Upper lobe of left lung (tissue), 6 donors: ENCODE results near the gene AFF3. TPM values are rescaled to one million over a fixed set of nuclear protein-coding genes. Genes with fewer than 3 reads are reported as not detected.

ENCODE experiments used
- ATAC-seq, 2 donors: fragments of 200-7000 bp; cut with Tn5 transposase; one replicate each; pipeline ENCODE4 v1.9.1; 2022; ENCODE audit warnings: mild to moderate bottlenecking in 2 of 2, moderate library complexity in 2 of 2; ENCODE audit not compliant: low FRiP score in 2 of 2
- DNase-seq, 2 donors: peaks; one replicate each; pipeline ENCODE4 v3.0.0-alpha.2; 2019 to 2020
- H3K27ac ChIP-seq, 4 donors: fragments of 200-600 bp; sonication (generic); one replicate each; pipeline ENCODE4 v1.5.1; 2016 to 2019
- H3K27me3 ChIP-seq, 4 donors: fragments of 200-600 bp; sonication (generic); one replicate each; pipeline ENCODE4 v1.5.1; 2017 to 2019
- H3K36me3 ChIP-seq, 4 donors: fragments of 200-600 bp; sonication (generic); one replicate each; pipeline ENCODE4 v1.5.1; 2016 to 2019
- H3K4me1 ChIP-seq, 4 donors: fragments of 200-600 bp; sonication (generic); one replicate each; pipeline ENCODE4 v1.5.1; 2018 to 2019
- H3K4me3 ChIP-seq, 4 donors: fragments of 200-600 bp; sonication (generic); one replicate each; pipeline ENCODE4 v1.5.1; 2017 to 2019; ENCODE audit warnings: mild to moderate bottlenecking in 2 of 4, moderate library complexity in 1 of 4
- H3K9me3 ChIP-seq, 4 donors: fragments of 200-600 bp; sonication (generic); one replicate each; pipeline ENCODE4 v1.5.1; 2018 to 2019
- EP300 ChIP-seq, 4 donors: sonication (generic); formaldehyde crosslinking; IDR thresholded peaks; one replicate each; pipeline ENCODE4 v1.5.1; 2017; ENCODE audit warnings: antibody characterized with exemption in 4 of 4, control low read depth in 2 of 4
- POLR2A ChIP-seq, 4 donors: fragments of 450-650 bp; IDR thresholded peaks; one replicate each; pipeline ENCODE4 v1.5.1; 2016 to 2017; ENCODE audit warnings: antibody characterized with exemption in 4 of 4, mild to moderate bottlenecking in 2 of 4
- POLR2AphosphoS5 ChIP-seq, 2 donors: sonication (generic); formaldehyde crosslinking; IDR thresholded peaks; one replicate each; pipeline ENCODE4 v1.5.1; 2017; ENCODE audit warnings: antibody characterized with exemption in 2 of 2
- WGBS, 2 donors: methylation state at CpG; one replicate each; pipeline ENCODE4 v1.1.5; 2017 to 2018; 5-methylcytosine and 5-hydroxymethylcytosine counted together
- total RNA-seq, 6 donors: library from RNA; depleted of rRNA in 4 of 6; stranded (reverse); fragments of >200 nt in 4 of 6; gene quantifications; one replicate each; pipeline versions ENCODE4 v1.1.0 to v1.2.1, GENCODE V29; 2016 to 2021
- TF ChIP-seq, protein P1 (sequence below), 6 experiments: fragments of 450-650 bp in 4 of 6; fragments of 200-600 bp in 2 of 6; sonication (generic) in 2 of 6; IDR thresholded peaks; one replicate each; pipeline ENCODE4 v1.5.1; 2016 to 2019; ENCODE audit warnings: antibody characterized with exemption in 6 of 6
- donor health status: DM: no; HTN: no; CAD: no; lungs with moderate emphysema.
- donor health status: DM: no; HTN: yes; CAD: no; lungs with severe emphysema.

The AFF3 gene
- total RNA-seq, 6 donors from 2014 or later, result 21.0 to 195 (median 47.9) TPM

DNA sequence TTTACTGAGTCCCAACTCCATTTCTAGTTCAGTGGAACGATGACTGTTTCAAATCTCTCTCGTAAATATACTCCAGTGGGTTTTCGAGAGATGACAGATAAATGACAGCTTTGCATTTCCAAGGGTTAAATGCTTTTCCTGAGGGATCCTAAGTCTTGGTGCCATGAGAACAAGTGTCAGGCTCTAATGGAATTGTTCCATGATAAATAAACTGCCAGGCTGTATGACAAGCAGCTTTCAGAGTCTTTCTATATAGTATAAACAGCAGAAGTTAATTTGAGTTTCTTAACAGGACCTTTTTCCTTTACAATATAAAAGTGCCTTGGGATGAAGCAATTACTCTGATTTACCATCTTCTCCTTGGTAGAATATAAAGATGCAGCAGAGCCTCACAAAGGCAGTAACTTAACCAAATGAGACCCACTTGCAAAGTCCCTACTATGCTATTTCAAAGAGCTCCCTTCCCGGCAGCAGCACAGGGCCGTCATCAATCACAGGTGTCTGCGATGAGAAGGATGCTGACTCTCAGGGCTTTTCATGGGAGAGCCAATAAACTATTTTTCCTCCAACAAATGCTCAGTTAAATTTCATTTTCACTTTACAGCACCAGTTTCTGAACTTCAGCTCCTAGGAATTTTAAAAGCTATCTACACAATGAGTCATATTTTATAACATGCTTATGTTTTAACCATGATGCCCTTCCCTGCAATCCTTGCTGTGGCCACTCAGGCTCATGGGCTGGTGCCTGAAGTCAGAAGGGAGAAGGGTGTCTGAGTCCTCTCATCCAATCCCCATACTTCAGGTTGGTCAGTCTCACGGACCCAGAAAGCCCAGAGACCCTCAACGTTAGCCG, 123.8 kb downstream of the AFF3 start:
- Histone ChIP-seq H3K36me3 (no peaks in the 10 kb centered on the region), H3K27me3 (no peaks in the 10 kb centered on the region), H3K9me3 (no peaks in the 10 kb centered on the region), H3K4me3 (no peak overlapping the region), H3K4me1 (peaks cover 0 to 3% (median 0%) of the 10 kb centered on the region in 4 donors), H3K27ac (no peak overlapping the region)
- 88 to 89% methylated on average over 9 of the region's 9 CpGs for WGBS, 2 donors
- TF ChIP-seq POLR2AphosphoS5 (IDR thresholded peaks at IDR 0.05), result no peak
- TF ChIP-seq, protein P1, sequence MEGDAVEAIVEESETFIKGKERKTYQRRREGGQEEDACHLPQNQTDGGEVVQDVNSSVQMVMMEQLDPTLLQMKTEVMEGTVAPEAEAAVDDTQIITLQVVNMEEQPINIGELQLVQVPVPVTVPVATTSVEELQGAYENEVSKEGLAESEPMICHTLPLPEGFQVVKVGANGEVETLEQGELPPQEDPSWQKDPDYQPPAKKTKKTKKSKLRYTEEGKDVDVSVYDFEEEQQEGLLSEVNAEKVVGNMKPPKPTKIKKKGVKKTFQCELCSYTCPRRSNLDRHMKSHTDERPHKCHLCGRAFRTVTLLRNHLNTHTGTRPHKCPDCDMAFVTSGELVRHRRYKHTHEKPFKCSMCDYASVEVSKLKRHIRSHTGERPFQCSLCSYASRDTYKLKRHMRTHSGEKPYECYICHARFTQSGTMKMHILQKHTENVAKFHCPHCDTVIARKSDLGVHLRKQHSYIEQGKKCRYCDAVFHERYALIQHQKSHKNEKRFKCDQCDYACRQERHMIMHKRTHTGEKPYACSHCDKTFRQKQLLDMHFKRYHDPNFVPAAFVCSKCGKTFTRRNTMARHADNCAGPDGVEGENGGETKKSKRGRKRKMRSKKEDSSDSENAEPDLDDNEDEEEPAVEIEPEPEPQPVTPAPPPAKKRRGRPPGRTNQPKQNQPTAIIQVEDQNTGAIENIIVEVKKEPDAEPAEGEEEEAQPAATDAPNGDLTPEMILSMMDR (IDR thresholded peaks at IDR 0.05), result no peak
- no peak for TF ChIP-seq POLR2A (IDR thresholded peaks at IDR 0.05)
- no peak for TF ChIP-seq EP300 (IDR thresholded peaks at IDR 0.05)
- DNase-seq, result no peak
- ATAC-seq, result no peak

DNA sequence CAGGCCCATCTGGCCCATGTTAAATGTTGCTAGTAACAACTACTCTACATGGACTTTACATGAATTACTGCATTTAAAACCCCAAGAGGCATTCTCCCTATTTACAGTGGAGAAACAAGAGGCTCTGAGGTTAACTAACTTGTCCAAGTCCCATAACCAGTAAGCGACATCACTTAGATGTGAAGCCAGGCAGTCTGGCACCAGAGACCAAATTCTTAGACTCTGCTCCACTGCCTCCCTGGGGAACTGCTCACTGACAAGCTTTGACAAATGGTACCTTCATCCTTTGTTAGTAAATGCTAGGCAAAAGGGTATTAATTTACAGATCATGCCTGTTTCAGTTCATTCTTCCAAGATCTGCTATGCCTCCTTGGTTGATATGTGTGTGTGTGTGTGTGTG, 124.8 kb downstream of the AFF3 start:
- Histone ChIP-seq H3K27me3 (no peaks in the 10 kb centered on the region), H3K9me3 (no peaks in the 10 kb centered on the region), H3K4me1 (peaks cover 0 to 3% (median 0%) of the 10 kb centered on the region in 4 donors), H3K27ac (no peak overlapping the region), H3K4me3 (no peak overlapping the region), H3K36me3 (no peaks in the 10 kb centered on the region)
- ATAC-seq, result no peak
- TF ChIP-seq POLR2AphosphoS5 (IDR thresholded peaks at IDR 0.05), result no peak
- TF ChIP-seq, protein P1 (IDR thresholded peaks at IDR 0.05), result no peak
- no peak for TF ChIP-seq POLR2A (IDR thresholded peaks at IDR 0.05)
- TF ChIP-seq EP300 (IDR thresholded peaks at IDR 0.05), result no peak
- WGBS, 2 donors, result 86 to 96% methylated on average over 1 of the region's 1 CpG
- DNase-seq, result no peak

DNA sequence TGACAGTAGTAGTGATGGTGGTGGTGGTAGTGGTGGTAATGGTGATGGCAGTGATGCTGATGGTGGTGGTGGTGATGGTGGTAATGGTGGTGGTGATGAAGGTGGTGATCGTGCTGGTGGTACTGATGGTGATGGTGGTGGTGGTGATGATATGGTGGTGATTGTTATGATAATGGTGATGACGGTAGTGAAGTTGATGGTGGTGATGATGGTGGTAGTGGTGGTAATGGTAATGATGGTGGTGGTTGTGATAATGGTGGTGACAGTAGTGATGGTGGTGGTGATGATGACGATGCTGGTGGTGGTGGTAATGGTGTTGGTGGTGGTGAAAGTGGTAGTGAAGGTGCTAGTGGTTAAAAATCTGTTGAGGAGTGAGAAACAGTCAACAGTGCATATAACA, 125.6 kb downstream of the AFF3 start:
- 90% methylated on average over 3 of the region's 3 CpGs for WGBS, 2 donors

DNA sequence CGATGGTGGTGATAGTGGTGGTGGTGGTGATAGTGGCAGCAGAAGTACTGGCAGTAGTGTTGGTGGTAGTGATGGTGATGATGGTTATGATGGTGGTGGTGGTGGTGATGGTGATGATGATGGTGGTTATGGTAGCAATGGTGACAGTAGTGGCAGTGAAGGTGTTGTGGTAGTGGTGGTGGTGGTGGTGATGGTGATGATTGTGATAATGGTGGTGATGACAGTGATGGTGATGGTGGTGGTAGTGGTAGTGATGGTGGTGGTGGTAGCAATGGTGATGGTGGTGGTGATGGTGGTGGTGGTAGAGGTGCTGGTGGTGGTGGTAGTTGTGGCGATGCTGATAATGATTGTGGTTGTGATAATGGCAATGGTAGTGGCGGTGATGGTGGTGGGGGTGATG, 126.5 kb downstream of the AFF3 start:
- TF ChIP-seq POLR2AphosphoS5 (IDR thresholded peaks at IDR 0.05), result no peak
- no peak for TF ChIP-seq POLR2A (IDR thresholded peaks at IDR 0.05)
- TF ChIP-seq, protein P1 (IDR thresholded peaks at IDR 0.05), result no peak
- no peak for TF ChIP-seq EP300 (IDR thresholded peaks at IDR 0.05)
- Histone ChIP-seq H3K27me3 (no peaks in the 10 kb centered on the region), H3K27ac (no peak overlapping the region), H3K4me1 (peaks cover 0 to 3% (median 0%) of the 10 kb centered on the region in 4 donors), H3K36me3 (no peaks in the 10 kb centered on the region), H3K4me3 (no peak overlapping the region), H3K9me3 (no peaks in the 10 kb centered on the region)
- DNase-seq, result no peak
- no peak for ATAC-seq
- WGBS, 2 donors, result 96 to 98% methylated on average over 3 of the region's 3 CpGs

More for the DNA sequence above, 125.6 kb downstream of the AFF3 start:
- Histone ChIP-seq H3K9me3 (no peaks in the 10 kb centered on the region), H3K27ac (no peak overlapping the region), H3K4me3 (no peak overlapping the region), H3K27me3 (no peaks in the 10 kb centered on the region), H3K36me3 (no peaks in the 10 kb centered on the region), H3K4me1 (peaks cover 0 to 3% (median 0%) of the 10 kb centered on the region in 4 donors)
- DNase-seq (no peak), ATAC-seq (no peak)
- TF ChIP-seq, protein P1 (IDR thresholded peaks at IDR 0.05), result no peak
- no peak for TF ChIP-seq POLR2A (IDR thresholded peaks at IDR 0.05)
- no peak for TF ChIP-seq EP300 (IDR thresholded peaks at IDR 0.05)
- TF ChIP-seq POLR2AphosphoS5 (IDR thresholded peaks at IDR 0.05), result no peak
